ENCODE measurements around the gene SUPT6H. TPM values are rescaled to one million over a fixed set of nuclear protein-coding genes. Genes with fewer than 3 reads are reported as not detected.

The SUPT6H gene
- total RNA-seq, 4 donors from 2014 or later, result 48.7 to 87.3 (median 71.9) TPM

DNA sequence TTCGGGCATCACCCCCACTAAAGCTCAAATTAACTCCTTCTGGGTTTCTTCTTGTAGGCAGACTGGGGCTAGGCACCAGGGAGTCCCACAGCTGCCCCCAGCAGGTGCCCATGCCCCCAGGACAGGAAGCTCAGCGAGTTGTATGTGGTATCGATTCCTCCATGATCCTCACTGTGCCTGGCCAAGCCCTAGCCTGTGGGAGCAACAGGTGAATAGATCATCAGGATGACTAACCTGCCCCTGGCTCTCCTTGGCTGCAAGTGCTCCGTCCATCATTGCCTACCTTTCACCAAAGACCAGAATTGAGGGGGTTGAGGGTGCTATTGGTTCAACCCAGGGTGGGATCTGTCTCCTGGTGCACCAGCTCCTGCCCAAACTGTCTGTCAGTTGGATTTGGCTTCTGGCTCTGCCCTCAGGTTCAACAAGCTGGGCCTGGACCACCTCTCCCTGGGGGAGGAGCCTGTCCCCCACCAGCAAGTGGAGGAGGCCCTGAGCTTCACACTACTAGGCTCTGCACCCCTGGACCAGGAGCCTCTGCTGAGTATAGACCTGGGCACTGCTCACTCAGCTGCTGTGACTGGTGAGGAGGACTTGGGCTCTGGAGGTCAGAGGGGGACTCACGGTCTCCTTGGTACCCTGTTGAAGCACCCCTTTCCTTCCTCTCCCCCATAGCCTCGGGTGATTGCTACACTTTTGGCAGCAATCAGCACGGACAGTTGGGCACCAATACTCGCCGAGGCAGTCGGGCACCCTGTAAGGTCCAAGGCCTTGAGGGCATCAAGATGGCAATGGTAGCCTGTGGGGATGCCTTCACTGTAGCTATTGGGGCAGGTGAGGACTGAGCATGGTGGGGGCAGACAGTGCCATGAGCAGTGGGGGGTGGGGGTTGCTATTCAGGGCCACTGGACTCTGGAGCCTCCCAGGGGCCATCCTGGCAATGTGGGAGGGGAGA, 78.7 kb downstream of the SUPT6H start:
- H3K4me3 ChIP-seq, result no peak overlapping the region
- no peak overlapping the region for H3K27ac ChIP-seq
- no peak for ATAC-seq
- H3K4me1 ChIP-seq, result peaks cover 0 to 29% (median 9%) of the 10 kb centered on the region in 3 donors
- H3K27me3 ChIP-seq, result no peaks in the 10 kb centered on the region
- H3K36me3 ChIP-seq, result no peaks in the 10 kb centered on the region
- TF ChIP-seq POLR2AphosphoS5 (IDR thresholded peaks at IDR 0.05), result no peak
- TF ChIP-seq, protein P1, sequence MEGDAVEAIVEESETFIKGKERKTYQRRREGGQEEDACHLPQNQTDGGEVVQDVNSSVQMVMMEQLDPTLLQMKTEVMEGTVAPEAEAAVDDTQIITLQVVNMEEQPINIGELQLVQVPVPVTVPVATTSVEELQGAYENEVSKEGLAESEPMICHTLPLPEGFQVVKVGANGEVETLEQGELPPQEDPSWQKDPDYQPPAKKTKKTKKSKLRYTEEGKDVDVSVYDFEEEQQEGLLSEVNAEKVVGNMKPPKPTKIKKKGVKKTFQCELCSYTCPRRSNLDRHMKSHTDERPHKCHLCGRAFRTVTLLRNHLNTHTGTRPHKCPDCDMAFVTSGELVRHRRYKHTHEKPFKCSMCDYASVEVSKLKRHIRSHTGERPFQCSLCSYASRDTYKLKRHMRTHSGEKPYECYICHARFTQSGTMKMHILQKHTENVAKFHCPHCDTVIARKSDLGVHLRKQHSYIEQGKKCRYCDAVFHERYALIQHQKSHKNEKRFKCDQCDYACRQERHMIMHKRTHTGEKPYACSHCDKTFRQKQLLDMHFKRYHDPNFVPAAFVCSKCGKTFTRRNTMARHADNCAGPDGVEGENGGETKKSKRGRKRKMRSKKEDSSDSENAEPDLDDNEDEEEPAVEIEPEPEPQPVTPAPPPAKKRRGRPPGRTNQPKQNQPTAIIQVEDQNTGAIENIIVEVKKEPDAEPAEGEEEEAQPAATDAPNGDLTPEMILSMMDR (IDR thresholded peaks at IDR 0.05), result no peak
- no peak for TF ChIP-seq POLR2A (IDR thresholded peaks at IDR 0.05)
- no peak for TF ChIP-seq EP300 (IDR thresholded peaks at IDR 0.05)
- H3K9me3 ChIP-seq, result no peaks in the 10 kb centered on the region
- 50 to 88% methylated on average over 1 to 2 of the region's 10 CpGs for WGBS, 2 donors (ENCODE audit: low coverage in 1 of 2)

DNA sequence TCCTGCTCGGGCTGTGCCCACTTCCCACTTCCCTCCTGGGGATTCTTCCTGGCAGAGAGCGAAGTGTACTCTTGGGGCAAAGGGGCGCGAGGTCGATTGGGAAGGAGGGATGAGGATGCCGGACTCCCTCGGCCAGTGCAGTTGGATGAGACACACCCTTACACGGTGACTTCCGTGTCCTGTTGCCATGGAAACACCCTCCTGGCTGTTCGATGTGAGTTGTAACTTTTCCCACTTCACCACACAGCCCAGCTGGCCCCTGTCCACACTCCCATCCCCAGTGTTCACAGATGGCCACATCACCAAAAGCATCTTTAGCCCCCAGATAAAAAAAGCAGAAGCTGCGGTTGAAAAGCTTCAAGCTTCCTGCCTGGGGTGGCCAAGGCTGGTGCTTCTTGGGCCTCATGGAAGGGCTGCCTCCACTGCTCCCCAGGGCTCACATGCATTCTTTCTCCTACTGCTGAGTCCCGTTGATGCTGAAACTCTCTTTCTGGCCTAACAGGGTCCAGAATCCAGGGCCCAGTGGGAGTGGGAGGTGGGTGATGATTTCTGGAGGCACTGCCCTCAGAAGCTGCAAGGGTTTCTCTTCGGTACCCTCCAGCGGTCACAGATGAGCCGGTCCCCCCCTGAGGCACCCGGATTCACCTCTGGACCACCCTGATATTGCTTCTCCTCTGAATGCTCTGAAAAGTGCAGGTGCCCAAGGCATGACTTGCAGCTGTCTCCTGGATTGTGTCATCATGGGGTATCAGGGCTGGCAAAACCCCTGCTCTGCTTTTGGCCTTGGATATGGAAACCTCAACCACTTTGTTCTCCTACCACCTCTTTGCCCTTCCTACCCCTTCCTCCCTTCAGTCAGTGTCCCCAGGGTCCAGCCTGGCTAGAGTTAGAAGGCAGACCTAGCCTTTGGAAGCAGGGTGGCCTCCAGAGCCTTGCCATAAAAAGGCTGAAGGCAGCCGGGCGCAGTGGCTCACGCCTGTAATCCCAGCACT, 79.6 kb downstream of the SUPT6H start:
- H3K4me3 ChIP-seq, result no peak overlapping the region
- no peak overlapping the region for H3K27ac ChIP-seq
- no peaks in the 10 kb centered on the region for H3K9me3 ChIP-seq
- no peak for ATAC-seq
- H3K36me3 ChIP-seq, result no peaks in the 10 kb centered on the region
- no peaks in the 10 kb centered on the region for H3K27me3 ChIP-seq
- peaks cover 0 to 39% (median 15%) of the 10 kb centered on the region in 3 donors for H3K4me1 ChIP-seq
- 74 to 76% methylated on average over 3 to 11 of the region's 19 CpGs for WGBS, 2 donors (ENCODE audit: low coverage in 1 of 2)
- TF ChIP-seq, protein P1 (IDR thresholded peaks at IDR 0.05), result no peak
- TF ChIP-seq EP300 (IDR thresholded peaks at IDR 0.05), result no peak
- TF ChIP-seq POLR2AphosphoS5 (IDR thresholded peaks at IDR 0.05), result no peak
- TF ChIP-seq POLR2A (IDR thresholded peaks at IDR 0.05), result no peak

DNA sequence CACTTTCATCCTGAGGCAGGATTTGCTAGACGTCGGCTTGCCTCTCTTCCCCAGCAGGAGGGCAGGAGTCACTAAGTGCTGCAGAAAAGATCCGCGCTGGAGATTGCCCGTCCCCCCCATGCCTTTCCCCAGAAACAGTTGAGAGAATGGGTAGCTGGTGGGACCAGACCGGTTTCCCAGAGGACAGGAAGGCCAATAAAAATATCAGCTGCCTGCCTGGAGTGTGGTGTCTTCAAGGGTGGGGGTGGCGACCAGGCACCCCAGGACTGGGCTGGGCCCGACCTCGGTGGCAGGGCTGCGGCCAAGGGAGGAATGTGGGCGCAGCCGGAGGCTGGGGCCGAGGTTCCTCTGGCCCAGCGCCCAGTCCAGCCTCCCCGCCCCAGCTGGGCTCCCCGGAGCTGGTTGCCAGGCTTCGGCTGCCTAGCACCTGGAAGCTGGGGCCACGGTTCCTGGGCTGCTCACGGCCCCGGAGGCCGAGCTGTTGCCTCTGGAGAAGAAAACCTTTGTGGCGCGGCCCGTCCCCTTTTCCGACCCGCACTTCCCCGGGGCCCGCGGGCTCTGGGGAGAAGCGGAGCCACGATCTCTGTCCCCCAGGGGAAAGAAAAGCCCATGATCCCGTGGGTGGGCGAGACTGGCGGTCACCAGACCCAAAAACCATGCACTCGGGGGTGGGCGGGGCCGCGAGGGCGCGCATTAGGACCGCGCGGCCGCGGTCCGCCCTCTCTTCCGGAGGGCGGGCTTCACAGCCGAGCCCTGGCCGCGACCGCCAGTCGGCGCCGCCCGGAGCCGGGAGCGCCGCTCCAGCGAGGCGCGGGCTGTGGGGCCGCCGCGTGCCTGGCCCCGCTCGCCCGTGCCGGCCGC, 81.5 kb downstream of the SUPT6H start, which contains the start of gene TRAF4:
TRAF4 (plus strand) TSS at position 769 of the 861 bp plus-strand sequence. CDS start 102 bp downstream, outside the sequence.
- peak within 1 kb of the TSS; percentile 49 to 92 (median 89) for H3K27ac ChIP-seq
- peak within 1 kb of the TSS; percentile 65 to 79 for H3K4me3 ChIP-seq
- peaks cover 0 to 15% of the 10 kb centered on the region in 2 donors for H3K36me3 ChIP-seq
- H3K9me3 ChIP-seq, result no peaks in the 10 kb centered on the region
- no peaks in the 10 kb centered on the region for H3K27me3 ChIP-seq
- TF ChIP-seq POLR2A (IDR thresholded peaks at IDR 0.05) (peak; percentile 70 to 92), EP300 (IDR thresholded peaks at IDR 0.05) (no peak), POLR2AphosphoS5 (IDR thresholded peaks at IDR 0.05) (no peak)
- TF ChIP-seq, protein P1 (IDR thresholded peaks at IDR 0.05), result peak in 3 of 4 experiments; percentile 38 to 59 (median 57)
- ATAC-seq, result peak; percentile 92
- WGBS, 2 donors (ENCODE audit: low coverage in 1 of 2), result no CpG with 5 or more reads among the region's 70 CpGs
- peaks cover 0 to 50% (median 15%) of the 10 kb centered on the region in 3 donors for H3K4me1 ChIP-seq
